ENCODE measurements around the gene BMERB1. TPM values are rescaled to one million over a fixed set of nuclear protein-coding genes. Genes with fewer than 3 reads are reported as not detected.

The BMERB1 gene
- total and polyA plus RNA-seq, 2 experiments from 2014 or later = 17.3 to 28.1 TPM

- Histone ChIP-seq H3K4me1 (ENCODE audit: insufficient read depth) (no peaks in the 10 kb centered on the region), H4K20me1 (replicated peaks; ENCODE audit: insufficient read depth) (0 out of 2 replicates have a peak, but pooled peaks cover 2% of the 10 kb centered on the region), H3K4me2 (no peak overlapping the region), H3K79me2 (replicated peaks; ENCODE audit: insufficient read depth) (no peaks in the 10 kb centered on the region), H3K27me3 (ENCODE audit: insufficient read depth) (no peaks in the 10 kb centered on the region), H3K27ac (ENCODE audit: low read depth) (no peak overlapping the region), H2AFZ (no peak overlapping the region), H3K9me2 (ENCODE audit: insufficient read depth) (no peaks in the 10 kb centered on the region), H3K36me3 (ENCODE audit: insufficient read depth) (peaks cover 23% of the 10 kb centered on the region), H3K4me3 (no peak overlapping the region), H3F3A (replicated peaks; ENCODE audit: low read depth) (no peaks in the 10 kb centered on the region)
- Mint-ChIP-seq H3K9me3 (no peaks in the 10 kb centered on the region), H3K4me1 (no peaks in the 10 kb centered on the region), H3K4me3 (no peak overlapping the region), H3K36me3 (ENCODE audit: low read depth) (peaks cover 61% of the 10 kb centered on the region), H3K27me3 (ENCODE audit: insufficient read depth, low read depth, poor library complexity) (no peaks in the 10 kb centered on the region), H3K27ac (no peak overlapping the region)
- ATAC-seq (no peak), DNase-seq (ENCODE audit: low spot score) (no peak)
- TF ChIP-seq ZNF114 (CRISPR knock-in tag; IDR thresholded peaks at IDR 0.05) = no peak
- no peak for TF ChIP-seq STAT1 (IDR thresholded peaks at IDR 0.05; ENCODE audit: unreplicated experiment)
- TF ChIP-seq REST (IDR thresholded peaks at IDR 0.05; ENCODE audit: unreplicated experiment) = no peak
- no peak for TF ChIP-seq EZH2 (IDR thresholded peaks at IDR 0.05; ENCODE audit: low read depth, unreplicated experiment)
- no peak for TF ChIP-seq POLR2AphosphoS5 (IDR thresholded peaks at IDR 0.05; ENCODE audit: low read depth)
Measured at GRCh38 chr16:15616475-15617165, 182.2 kb downstream of the BMERB1 start.

GRCh38 chr16:15617901-15618300 is 183.5 kb downstream of the BMERB1 start:
- Histone ChIP-seq H3F3A (replicated peaks; ENCODE audit: low read depth) (no peaks in the 10 kb centered on the region), H4K20me1 (replicated peaks; ENCODE audit: insufficient read depth) (no peaks in the 10 kb centered on the region), H3K36me3 (ENCODE audit: insufficient read depth) (peaks cover 16% of the 10 kb centered on the region), H2AFZ (no peak overlapping the region), H3K4me2 (no peak overlapping the region), H3K79me2 (replicated peaks; ENCODE audit: insufficient read depth) (no peaks in the 10 kb centered on the region), H3K27me3 (ENCODE audit: insufficient read depth) (no peaks in the 10 kb centered on the region), H3K4me3 (no peak overlapping the region), H3K9me2 (ENCODE audit: insufficient read depth) (no peaks in the 10 kb centered on the region), H3K27ac (ENCODE audit: low read depth) (no peak overlapping the region), H3K4me1 (ENCODE audit: insufficient read depth) (no peaks in the 10 kb centered on the region)
- Mint-ChIP-seq H3K36me3 (ENCODE audit: low read depth) (peaks cover 55% of the 10 kb centered on the region), H3K27me3 (ENCODE audit: insufficient read depth, low read depth, poor library complexity) (no peaks in the 10 kb centered on the region), H3K4me1 (no peaks in the 10 kb centered on the region), H3K27ac (no peak overlapping the region), H3K4me3 (no peak overlapping the region), H3K9me3 (no peaks in the 10 kb centered on the region)
- ATAC-seq (no peak), DNase-seq (ENCODE audit: low spot score) (no peak)
- no peak for TF ChIP-seq ZNF331 (CRISPR knock-in tag; IDR thresholded peaks at IDR 0.05; ENCODE audit: low read depth)
- no peak for TF ChIP-seq EZH2 (IDR thresholded peaks at IDR 0.05; ENCODE audit: low read depth, unreplicated experiment)
- TF ChIP-seq JUNB (IDR thresholded peaks at IDR 0.05; ENCODE audit: unreplicated experiment) = no peak
- no peak for TF ChIP-seq ZNF114 (CRISPR knock-in tag; IDR thresholded peaks at IDR 0.05)
- no peak for TF ChIP-seq CREB1 (CRISPR knock-in tag; IDR thresholded peaks at IDR 0.05; ENCODE audit: low read depth)
- TF ChIP-seq EZH2phosphoT487 (IDR thresholded peaks at IDR 0.05; ENCODE audit: unreplicated experiment) = no peak
- TF ChIP-seq REST (IDR thresholded peaks at IDR 0.05; ENCODE audit: unreplicated experiment) = no peak
